GM13976 (cell line): Measurements from ENCODE around the gene ARL8B.

Experiments used
- DNase-seq: peaks from one replicate; pipeline ENCODE4 v3.0.0; 2012; ENCODE audit warnings: low spot score
- in situ Hi-C: fragments of 300-500 bp; cut with MboI; formaldehyde crosslinking; loops from one replicate; pipeline ENCODE4 v1.12.0; 2022; ENCODE audit warnings: low sequenced_read_pairs, mixed read lengths, inconsistent platforms; ENCODE audit not compliant: unreplicated experiment
- TF ChIP-seq, protein P1 (sequence below): IDR thresholded peaks from 2 replicates; pipeline ENCODE4 v1.5.1; 2012; ENCODE audit warnings: borderline replicate concordance, mild to moderate bottlenecking; ENCODE audit not compliant: insufficient read depth; ENCODE audit errors: extremely low read depth, missing control alignments, control extremely low read depth

The ARL8B gene

GRCh38 chr3:5226783-5227182 lies 104.7 kb downstream of the ARL8B start:
- DNase-seq, result peak; percentile 50
- in situ Hi-C loops, result no loop called here
- TF ChIP-seq, protein P1, sequence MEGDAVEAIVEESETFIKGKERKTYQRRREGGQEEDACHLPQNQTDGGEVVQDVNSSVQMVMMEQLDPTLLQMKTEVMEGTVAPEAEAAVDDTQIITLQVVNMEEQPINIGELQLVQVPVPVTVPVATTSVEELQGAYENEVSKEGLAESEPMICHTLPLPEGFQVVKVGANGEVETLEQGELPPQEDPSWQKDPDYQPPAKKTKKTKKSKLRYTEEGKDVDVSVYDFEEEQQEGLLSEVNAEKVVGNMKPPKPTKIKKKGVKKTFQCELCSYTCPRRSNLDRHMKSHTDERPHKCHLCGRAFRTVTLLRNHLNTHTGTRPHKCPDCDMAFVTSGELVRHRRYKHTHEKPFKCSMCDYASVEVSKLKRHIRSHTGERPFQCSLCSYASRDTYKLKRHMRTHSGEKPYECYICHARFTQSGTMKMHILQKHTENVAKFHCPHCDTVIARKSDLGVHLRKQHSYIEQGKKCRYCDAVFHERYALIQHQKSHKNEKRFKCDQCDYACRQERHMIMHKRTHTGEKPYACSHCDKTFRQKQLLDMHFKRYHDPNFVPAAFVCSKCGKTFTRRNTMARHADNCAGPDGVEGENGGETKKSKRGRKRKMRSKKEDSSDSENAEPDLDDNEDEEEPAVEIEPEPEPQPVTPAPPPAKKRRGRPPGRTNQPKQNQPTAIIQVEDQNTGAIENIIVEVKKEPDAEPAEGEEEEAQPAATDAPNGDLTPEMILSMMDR, result peak; percentile 31

GRCh38 chr3:5227812-5228211 lies 105.7 kb downstream of the ARL8B start:
- in situ Hi-C loops, result no loop called here
- DNase-seq, result no peak
- TF ChIP-seq, protein P1, result no peak

- TF ChIP-seq, protein P1, result no peak
- in situ Hi-C loops, result no loop called here
- DNase-seq, result no peak
Observed at GRCh38 chr3:5229414-5229813, 107.3 kb downstream of the ARL8B start.
